ENCODE measurements around the gene JPH3. TPM values are rescaled to one million over a fixed set of nuclear protein-coding genes. Genes with fewer than 3 reads are reported as not detected.
"Not testable (repeated sequence)": the region's sequence is repeated elsewhere in the genome, so short reads cannot be mapped to it uniquely, and the experiment has no call there.

JPH3 gene
- polyA plus RNA-seq, 1 donor, result 0.24 TPM

GRCh38 chr16:87681051-87681602, 78.8 kb downstream of the JPH3 start:
- DNase-seq (ENCODE audit: low read depth), result not testable (repeated sequence)

- DNase-seq (ENCODE audit: low read depth), result peak; percentile 40
These were observed 79.8 kb downstream of the JPH3 start for GRCh38 chr16:87681981-87682570.

DNA sequence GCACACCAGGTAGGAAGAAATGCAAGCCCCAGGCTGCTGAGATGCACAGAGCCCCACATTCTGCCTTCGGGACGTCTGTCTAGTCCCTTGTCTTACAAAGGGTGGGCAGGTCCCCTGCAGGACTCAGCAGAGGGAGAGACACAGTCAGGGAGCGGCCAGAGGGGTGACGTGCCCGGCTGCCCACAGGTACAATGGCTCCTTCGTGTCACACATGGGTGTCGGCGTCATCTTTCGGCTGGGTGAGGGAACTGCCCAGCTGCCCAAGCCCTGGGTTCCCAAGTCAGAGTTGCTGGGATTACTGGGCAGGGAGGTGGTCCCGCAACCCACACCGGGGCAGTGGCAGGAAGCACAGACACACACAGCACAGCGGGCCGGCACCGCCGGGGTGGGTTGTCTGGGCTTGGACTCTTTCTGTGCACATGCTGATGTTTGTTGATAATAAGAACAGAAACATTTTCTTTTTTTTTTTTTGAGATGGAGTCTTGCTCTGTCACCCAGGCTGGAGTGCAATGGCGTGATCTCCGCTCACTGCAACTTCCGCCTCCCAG, 80.6 kb downstream of the JPH3 start:
- DNase-seq (ENCODE audit: low read depth), result no peak

DNA sequence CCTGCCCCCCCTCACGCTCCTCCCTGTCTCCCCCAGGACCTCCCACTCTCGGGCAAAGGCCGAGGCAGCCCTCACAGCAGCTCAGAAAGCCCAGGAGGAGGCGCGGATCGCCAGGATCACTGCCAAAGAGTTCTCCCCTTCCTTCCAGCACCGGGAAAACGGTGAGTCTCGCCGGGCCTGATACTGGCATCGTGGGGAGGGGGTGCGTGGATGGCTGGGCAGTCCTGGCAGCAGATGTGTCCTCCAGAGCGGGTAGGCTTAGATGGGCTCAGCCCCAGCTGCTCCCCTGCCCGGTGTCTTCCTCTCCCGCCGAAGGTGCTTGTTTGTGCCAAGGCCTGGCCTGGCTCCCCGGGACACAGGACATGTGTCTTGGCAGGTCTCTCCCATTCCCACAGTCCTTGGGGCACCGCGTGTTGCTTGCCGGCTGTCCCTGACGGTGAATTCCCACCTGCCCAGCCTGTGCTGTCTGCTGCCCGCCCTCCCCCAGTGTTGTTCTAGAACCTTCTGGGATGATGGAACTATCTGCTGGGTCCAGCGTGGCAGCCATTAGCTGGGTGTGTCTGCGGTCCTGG, 81.9 kb downstream of the JPH3 start:
- no peak for DNase-seq (ENCODE audit: low read depth)

DNA sequence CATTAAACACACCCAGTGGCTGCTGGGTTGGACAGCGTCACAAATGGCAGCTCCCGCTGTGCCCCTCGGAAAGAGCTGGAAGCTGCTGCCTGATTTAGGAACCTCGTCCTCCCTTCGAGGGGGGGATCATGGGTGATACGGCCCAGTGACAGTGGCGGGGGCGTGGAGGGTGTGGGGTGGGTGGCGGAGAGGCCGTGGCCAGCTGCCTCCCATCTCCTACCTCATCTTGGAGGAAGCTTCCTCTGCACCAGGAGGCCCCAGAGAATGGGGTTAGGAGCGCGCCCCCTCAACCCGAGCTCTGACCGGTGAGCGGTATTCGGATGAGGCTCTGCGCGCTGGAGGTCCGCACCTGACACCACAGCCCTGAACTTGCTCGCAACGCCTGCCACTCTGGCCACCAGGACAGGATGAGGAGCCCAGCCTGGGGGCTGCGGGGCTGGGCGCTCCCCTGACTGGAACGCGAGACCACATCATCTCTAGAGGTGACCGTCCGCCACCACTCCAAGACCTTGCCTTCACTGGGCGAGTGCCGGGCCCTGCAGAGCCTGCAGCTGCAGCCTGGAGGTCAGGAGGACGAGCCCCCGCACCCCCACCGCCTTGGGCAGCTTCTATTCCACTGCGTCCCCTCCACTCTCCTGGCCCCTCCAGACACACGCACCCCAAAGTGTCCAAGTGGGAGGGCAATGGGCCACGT, 82.5 kb downstream of the JPH3 start:
- DNase-seq (ENCODE audit: low read depth), result no peak

- no peak for DNase-seq (ENCODE audit: low read depth)
These were observed 83.1 kb downstream of the JPH3 start for GRCh38 chr16:87685405-87685755.

- no peak for DNase-seq (ENCODE audit: low read depth)
These were observed 83.5 kb downstream of the JPH3 start for GRCh38 chr16:87685766-87686165.

GRCh38 chr16:87686697-87687096, 84.4 kb downstream of the JPH3 start:
- no peak for DNase-seq (ENCODE audit: low read depth)

DNA sequence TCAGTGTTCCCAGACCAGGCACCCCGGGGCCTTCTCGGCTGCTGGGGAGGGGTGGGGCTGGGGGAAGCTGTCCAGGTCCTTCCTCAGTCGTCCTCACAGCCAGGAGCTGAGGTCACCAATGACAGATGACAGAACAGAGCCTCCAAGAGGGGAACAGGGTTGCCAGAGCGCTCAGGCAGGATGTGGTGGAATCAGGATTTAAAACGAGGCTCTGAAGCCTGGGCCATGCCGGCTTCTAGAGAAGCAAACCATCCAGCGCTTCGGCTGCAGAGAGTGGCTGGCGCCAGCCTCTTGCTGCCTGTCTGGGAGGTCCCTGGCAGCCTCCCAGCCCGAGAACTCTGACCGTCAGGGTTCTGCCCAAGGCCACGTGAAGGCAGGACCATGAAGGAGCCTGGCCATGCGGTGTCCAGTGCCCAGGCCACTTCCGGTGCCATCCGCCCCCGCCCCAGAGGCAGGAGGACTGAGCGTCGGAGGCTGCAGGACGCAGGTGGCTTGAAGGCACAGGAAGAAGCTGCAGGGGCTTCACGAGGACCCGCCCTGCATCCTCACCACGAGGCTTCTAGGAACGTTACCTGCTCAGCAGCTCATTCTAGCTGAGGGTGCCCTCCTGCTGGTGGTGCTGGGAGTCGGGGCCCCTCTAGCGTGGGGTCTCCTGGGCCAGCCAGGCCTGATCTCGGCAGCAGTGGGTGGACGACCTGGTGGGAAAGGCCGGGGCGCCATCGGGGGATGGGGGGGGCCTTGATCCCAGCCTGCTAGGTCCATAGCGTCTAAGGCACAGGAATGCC, 85.0 kb downstream of the JPH3 start:
- DNase-seq (ENCODE audit: low read depth), result peak; percentile 29

DNA sequence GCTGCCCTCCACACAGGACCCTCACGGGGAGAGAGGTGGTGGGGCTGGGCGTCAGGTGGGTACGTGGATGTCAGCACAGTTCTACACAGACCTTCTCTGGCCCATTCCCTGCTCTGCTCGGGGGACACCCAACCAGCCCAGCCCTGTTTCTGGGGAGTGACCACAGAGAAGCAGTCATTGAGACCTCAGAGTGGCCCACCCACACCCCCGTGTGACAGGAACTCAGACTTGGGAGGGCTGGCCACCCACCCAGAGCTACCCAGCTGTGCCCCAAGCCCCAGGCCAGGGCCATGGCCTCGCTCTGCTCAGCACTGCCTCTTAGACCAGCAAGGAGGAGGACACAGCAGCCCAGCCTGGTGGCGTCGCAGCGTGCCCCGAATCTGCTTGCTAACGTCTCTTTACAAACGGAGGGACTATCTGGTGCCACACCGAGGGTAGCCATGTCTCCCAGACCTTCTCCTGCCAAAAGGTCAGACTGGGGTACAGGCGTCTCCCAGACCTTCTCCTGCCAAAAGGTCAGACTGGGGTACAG, 85.8 kb downstream of the JPH3 start:
- DNase-seq (ENCODE audit: low read depth), result no peak

- no peak for DNase-seq (ENCODE audit: low read depth)
These were observed 86.8 kb downstream of the JPH3 start for GRCh38 chr16:87688876-87689815.

- no peak for DNase-seq (ENCODE audit: low read depth)
These were observed 87.7 kb downstream of the JPH3 start for GRCh38 chr16:87689956-87690465.

- DNase-seq (ENCODE audit: low read depth), result no peak
These were observed 88.8 kb downstream of the JPH3 start for GRCh38 chr16:87690911-87691685.

DNA sequence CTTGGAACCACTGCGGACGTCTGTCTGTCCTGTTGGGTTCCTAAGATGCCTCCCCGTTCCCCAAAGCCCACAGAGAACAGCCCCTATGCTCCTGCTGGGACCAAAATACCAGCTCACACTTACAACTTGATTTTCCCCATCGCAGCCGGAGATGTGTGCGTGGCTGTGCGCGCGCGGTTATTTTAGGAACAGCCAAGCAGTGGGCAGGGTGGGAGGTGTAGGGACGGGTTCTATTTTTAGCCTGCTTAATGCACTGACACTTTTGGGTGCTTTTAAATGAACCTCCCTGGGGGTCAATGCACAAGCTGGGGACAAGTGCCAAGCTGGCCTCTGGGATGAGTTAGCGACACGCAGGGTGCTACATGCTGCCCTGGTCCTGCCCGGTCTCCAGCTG, 89.4 kb downstream of the JPH3 start:
- DNase-seq (ENCODE audit: low read depth), result no peak

DNA sequence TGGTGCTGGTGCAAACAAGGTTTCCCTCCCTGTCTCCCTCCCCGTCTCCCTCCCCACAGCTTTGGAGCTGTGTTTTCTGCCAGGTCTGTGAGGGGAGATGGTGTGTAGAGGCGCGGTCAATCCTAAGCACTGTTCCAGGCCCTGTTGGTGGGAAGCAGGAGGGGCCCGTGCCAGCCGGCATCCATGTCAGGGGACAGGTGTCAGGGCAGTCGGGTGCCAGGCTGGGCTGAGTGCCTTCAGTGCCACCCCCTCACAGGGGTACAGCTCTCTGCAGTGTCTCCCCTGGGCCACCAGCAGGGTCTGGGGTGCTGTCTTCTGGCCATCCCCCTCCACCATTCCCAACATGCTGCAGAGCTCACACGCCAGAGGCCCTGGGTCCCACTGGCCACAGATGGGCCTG, 89.9 kb downstream of the JPH3 start:
- DNase-seq (ENCODE audit: low read depth), result no peak

DNA sequence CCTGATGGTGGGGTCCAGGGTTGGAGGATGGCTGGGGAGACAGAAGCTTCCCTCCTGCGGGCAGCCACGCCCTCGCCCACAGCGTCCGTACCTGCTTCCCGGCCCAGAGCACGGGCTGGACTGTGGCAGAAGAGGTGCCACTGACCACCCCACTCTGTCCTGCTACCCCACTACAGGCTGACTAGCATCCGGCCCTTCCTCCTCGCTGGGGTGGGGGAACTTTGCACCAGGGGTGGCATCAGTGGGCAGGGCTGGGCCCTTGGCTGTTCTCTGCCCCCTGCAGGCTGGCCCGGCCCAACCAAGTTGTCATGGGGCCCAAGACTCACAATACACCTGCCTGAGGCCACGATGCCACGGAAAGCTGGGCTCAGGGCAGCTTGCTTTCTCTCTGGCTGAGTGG, 90.4 kb downstream of the JPH3 start:
- no peak for DNase-seq (ENCODE audit: low read depth)

DNA sequence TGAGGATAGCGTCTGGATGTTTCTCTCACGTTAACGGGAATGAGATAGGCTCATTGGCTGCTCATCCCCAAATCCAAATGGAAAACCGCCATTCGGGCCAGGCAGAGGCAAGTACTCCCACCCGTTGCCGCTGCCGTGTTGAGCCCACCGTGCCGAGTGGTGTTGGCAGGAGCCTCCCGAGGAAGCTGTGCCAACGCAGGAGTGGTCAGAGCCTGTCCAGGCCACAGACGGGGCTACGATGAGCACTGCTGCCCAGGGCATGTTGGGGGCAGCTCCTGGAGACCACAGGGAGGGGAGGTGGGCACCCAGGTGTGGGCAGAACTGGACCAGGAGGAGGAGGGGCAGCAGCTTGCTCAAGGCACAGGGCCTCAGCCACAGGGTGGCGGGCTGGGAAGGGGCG, 91.5 kb downstream of the JPH3 start:
- DNase-seq (ENCODE audit: low read depth), result no peak

DNA sequence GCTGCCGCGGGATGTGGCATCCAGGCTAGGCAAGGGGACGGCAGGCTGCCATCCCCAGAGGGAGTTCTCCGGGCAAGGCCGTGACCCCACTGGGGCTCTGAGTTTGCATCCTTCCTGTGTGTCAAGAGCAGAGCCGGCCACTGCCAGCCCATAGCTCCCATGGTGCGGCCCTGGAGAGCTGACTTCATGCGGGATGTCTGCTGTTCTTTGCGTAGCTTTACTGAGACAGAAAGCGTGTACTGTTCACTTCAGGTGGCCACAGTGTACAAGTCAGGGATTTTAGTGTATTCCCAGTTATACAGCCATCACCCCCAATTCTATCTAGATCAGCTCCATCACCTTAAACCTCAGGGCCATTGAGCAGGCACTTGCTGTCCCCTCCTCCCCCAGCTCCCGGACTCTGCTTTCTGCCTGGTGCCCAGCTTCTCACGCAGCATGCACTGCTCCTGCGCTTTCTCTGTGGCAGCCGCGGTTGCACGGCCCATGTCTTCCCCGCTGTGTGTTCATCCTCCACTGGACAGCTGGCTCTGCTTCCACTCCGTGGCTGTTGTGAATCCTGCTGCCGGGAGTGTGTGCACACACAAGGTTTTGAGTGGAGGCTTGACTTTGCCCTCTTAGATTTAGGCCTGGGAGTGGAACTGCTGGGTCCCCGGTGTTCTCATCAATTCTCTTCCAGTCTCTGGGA, 92.3 kb downstream of the JPH3 start:
- no peak for DNase-seq (ENCODE audit: low read depth)

DNA sequence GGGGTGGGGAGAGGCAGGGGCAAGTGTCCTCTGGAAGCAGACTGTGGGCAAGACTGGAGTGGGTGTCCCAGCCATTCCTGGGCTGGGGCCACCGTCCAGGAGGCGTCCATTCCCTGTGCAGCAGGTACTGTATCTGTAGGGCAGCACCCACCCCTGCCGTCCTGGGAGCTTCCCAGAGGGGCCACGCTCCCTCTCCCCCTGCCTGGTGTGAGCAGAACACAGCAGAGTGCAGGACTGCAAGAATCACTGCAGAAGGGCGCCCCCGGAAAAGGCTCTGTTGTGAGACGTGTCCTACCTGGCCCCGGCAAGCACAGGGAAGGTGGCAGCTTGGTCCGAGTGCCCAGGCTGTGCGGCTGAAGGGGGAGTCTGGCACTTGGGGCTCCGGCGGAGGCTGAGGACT, 93.2 kb downstream of the JPH3 start:
- no peak for DNase-seq (ENCODE audit: low read depth)
